Measurements from ENCODE around the gene C19orf25.

Gene C19orf25

GRCh38 chr19:1467490-1468273 is 11.3 kb downstream of the C19orf25 start:
- Histone ChIP-seq H3K36me3 (peaks cover 21% of the 10 kb centered on the region; the same call in 1 of the 2 replicates), H3K4me3 (no peak overlapping the region), H3K4me2 (peak overlapping the region; percentile 98; the same call in 1 of the 2 replicates), H3K27ac (no peak overlapping the region), H3K9me3 (no peaks in the 10 kb centered on the region), H3K9ac (no peak overlapping the region), H4K20me1 (peaks cover 99% of the 10 kb centered on the region), H3K27me3 (peaks cover 84% of the 10 kb centered on the region), H3K4me1 (peaks cover 55% of the 10 kb centered on the region)
- TF ChIP-seq Cebpa-rat (IDR thresholded peaks at IDR 0.05), result no peak

DNA sequence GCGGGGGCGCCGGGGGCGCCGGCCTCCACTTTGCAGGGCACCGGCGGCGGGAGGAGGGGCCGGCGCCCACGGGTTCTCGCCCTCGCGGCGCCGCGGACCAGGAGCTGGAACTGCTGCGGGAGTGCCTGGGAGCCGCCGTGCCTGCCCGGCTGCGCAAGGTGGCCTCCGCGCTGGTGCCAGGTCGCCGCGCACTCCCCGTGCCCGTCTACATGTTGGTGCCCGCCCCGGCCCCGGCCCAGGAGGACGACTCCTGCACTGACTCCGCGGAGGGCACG is 11.9 kb downstream of the C19orf25 start:
- H3K27me3 ChIP-seq, result peaks cover 79% of the 10 kb centered on the region

GRCh38 chr19:1466461-1467214 is 12.4 kb downstream of the C19orf25 start:
- Histone ChIP-seq H3K4me3 (no peak overlapping the region), H3K9me3 (no peaks in the 10 kb centered on the region), H4K20me1 (peaks cover 91% of the 10 kb centered on the region), H3K9ac (no peak overlapping the region), H3K27ac (no peak overlapping the region), H3K36me3 (peaks cover 21% of the 10 kb centered on the region; the same call in 1 of the 2 replicates), H3K4me2 (no peak overlapping the region), H3K4me1 (peaks cover 47% of the 10 kb centered on the region), H3K27me3 (peaks cover 74% of the 10 kb centered on the region)
- no peak for TF ChIP-seq Cebpa-rat (IDR thresholded peaks at IDR 0.05)

More for the DNA sequence above, 11.9 kb downstream of the C19orf25 start:
- no peak for TF ChIP-seq Cebpa-rat (IDR thresholded peaks at IDR 0.05)
- Histone ChIP-seq H3K4me3 (no peak overlapping the region), H3K36me3 (peaks cover 21% of the 10 kb centered on the region; the same call in 1 of the 2 replicates), H4K20me1 (peaks cover 94% of the 10 kb centered on the region), H3K4me1 (peaks cover 52% of the 10 kb centered on the region), H3K27ac (no peak overlapping the region), H3K9me3 (no peaks in the 10 kb centered on the region), H3K4me2 (no peak overlapping the region), H3K9ac (no peak overlapping the region)

DNA sequence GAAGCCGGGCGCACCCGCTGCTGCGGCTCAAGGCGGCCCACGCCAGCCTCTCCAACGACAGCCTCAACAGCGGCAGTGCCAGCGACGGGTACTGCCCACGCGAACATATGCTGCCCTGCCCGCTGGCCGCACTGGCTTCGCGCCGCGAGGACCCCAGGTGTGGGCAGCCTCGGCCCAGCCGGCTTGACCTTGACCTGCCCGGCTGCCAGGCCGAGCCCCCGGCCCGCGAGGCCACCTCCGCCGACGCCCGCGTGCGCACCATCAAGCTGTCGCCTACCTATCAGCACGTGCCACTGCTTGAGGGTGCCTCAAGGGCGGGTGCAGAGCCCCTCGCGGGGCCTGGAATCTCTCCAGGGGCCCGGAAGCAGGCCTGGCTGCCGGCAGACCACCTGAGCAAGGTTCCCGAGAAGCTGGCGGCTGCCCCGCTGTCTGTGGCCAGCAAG is 13.0 kb downstream of the C19orf25 start:
- Histone ChIP-seq H3K4me3 (no peak overlapping the region), H3K9ac (no peak overlapping the region), H3K4me1 (peaks cover 41% of the 10 kb centered on the region), H3K27me3 (peaks cover 68% of the 10 kb centered on the region), H3K9me3 (no peaks in the 10 kb centered on the region), H3K36me3 (peaks cover 24% of the 10 kb centered on the region; the same call in 1 of the 2 replicates), H3K27ac (no peak overlapping the region), H4K20me1 (peaks cover 91% of the 10 kb centered on the region), H3K4me2 (0 out of 2 replicates have a peak overlapping the region, but pooled peaks have one; percentile 2)
- TF ChIP-seq Cebpa-rat (IDR thresholded peaks at IDR 0.05), result no peak

- Histone ChIP-seq H3K27ac (no peak overlapping the region), H3K4me1 (peaks cover 34% of the 10 kb centered on the region), H4K20me1 (peaks cover 91% of the 10 kb centered on the region), H3K9me3 (no peaks in the 10 kb centered on the region), H3K27me3 (peaks cover 61% of the 10 kb centered on the region), H3K4me2 (0 out of 2 replicates have a peak overlapping the region, but pooled peaks have one; percentile 2), H3K4me3 (no peak overlapping the region), H3K36me3 (peaks cover 30% of the 10 kb centered on the region; the same call in 1 of the 2 replicates), H3K9ac (no peak overlapping the region)
- no peak for TF ChIP-seq Cebpa-rat (IDR thresholded peaks at IDR 0.05)
Measured at GRCh38 chr19:1465191-1466016, 13.6 kb downstream of the C19orf25 start.

DNA sequence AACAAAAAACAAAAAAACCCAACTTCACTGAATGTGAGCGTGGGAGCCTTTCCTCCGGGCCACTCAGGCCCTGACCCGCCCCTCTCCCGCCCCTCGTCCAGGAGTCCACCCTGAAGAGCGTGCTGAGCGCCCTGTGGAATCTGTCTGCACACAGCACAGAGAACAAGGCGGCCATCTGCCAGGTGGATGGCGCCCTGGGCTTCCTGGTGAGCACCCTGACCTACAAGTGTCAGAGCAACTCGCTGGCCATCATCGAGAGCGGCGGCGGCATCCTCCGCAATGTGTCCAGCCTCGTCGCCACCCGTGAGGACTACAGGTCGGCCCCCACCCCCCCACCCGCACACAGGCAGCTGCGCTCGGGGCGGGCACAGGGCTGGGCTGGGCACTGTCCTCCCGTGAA is 17.2 kb downstream of the C19orf25 start:
- Histone ChIP-seq H3K27me3 (peaks cover 43% of the 10 kb centered on the region), H3K4me2 (no peak overlapping the region), H4K20me1 (peaks cover 89% of the 10 kb centered on the region), H3K4me1 (peaks cover 11% of the 10 kb centered on the region), H3K36me3 (peaks cover 33% of the 10 kb centered on the region; the same call in 1 of the 2 replicates), H3K9ac (no peak overlapping the region), H3K9me3 (no peaks in the 10 kb centered on the region), H3K27ac (no peak overlapping the region), H3K4me3 (no peak overlapping the region)
- no peak for TF ChIP-seq Cebpa-rat (IDR thresholded peaks at IDR 0.05)

- Histone ChIP-seq H3K9me3 (no peaks in the 10 kb centered on the region), H3K4me3 (no peak overlapping the region), H3K4me2 (no peak overlapping the region), H3K27ac (no peak overlapping the region), H3K36me3 (peaks cover 18% of the 10 kb centered on the region; the same call in 1 of the 2 replicates), H4K20me1 (peaks cover 84% of the 10 kb centered on the region), H3K4me1 (peaks cover 20% of the 10 kb centered on the region), H3K27me3 (peaks cover 41% of the 10 kb centered on the region), H3K9ac (no peak overlapping the region)
- no peak for TF ChIP-seq Cebpa-rat (IDR thresholded peaks at IDR 0.05)
Measured at GRCh38 chr19:1460033-1460995, 18.7 kb downstream of the C19orf25 start.

- Histone ChIP-seq H3K27me3 (peaks cover 37% of the 10 kb centered on the region), H3K4me3 (no peak overlapping the region), H3K27ac (no peak overlapping the region), H4K20me1 (peaks cover 76% of the 10 kb centered on the region), H3K4me2 (no peak overlapping the region), H3K36me3 (peaks cover 15% of the 10 kb centered on the region; the same call in 1 of the 2 replicates), H3K9ac (no peak overlapping the region), H3K4me1 (peaks cover 27% of the 10 kb centered on the region), H3K9me3 (no peaks in the 10 kb centered on the region)
- no peak for TF ChIP-seq Cebpa-rat (IDR thresholded peaks at IDR 0.05)
Measured at GRCh38 chr19:1459479-1459878, 19.5 kb downstream of the C19orf25 start.

Data from BLaER1 (cell line).